RWPE2 (cell line): ENCODE data around the gene PRKG1.

Source experiments
- ATAC-seq: fragments of 200-7000 bp; cut with Tn5 transposase; 3 replicates; pipeline ENCODE4 v1.9.1; 2021; ENCODE audit warnings: low read depth
- DNase-seq: peaks from one replicate; pipeline ENCODE4 v3.0.0-alpha.2; 2020; ENCODE audit warnings: low spot score
- H3K27ac ChIP-seq: fragments of 450-650 bp; 2 replicates; pipeline ENCODE4 v1.5.1; 2017; ENCODE audit warnings: mild to moderate bottlenecking; ENCODE audit not compliant: poor library complexity, severe bottlenecking
- H3K27me3 ChIP-seq: fragments of 250-450 bp; sonication (Bioruptor Pico); 2 replicates; pipeline ENCODE4 v1.5.1; 2021; ENCODE audit warnings: mild to moderate bottlenecking, moderate library complexity; ENCODE audit not compliant: insufficient read depth, poor library complexity, severe bottlenecking
- H3K36me3 ChIP-seq: fragments of 250-450 bp; sonication (Bioruptor Pico); 2 replicates; pipeline ENCODE4 v1.5.1; 2020; ENCODE audit warnings: low read depth, mild to moderate bottlenecking, moderate library complexity
- H3K4me1 ChIP-seq: fragments of 250-450 bp; sonication (Bioruptor Pico); 2 replicates; pipeline ENCODE4 v1.5.1; 2021; ENCODE audit warnings: mild to moderate bottlenecking, moderate library complexity; ENCODE audit not compliant: insufficient read depth, poor library complexity, severe bottlenecking
- H3K4me3 ChIP-seq: fragments of 250-450 bp; sonication (Bioruptor Pico); 2 replicates; pipeline ENCODE4 v1.5.1; 2021; ENCODE audit warnings: mild to moderate bottlenecking, moderate library complexity; ENCODE audit not compliant: severe bottlenecking
- H3K9me3 ChIP-seq: fragments of 250-450 bp; sonication (Bioruptor Pico); 2 replicates; pipeline ENCODE4 v1.5.1; 2021; ENCODE audit warnings: mild to moderate bottlenecking, moderate library complexity; ENCODE audit not compliant: severe bottlenecking
- CTCF ChIP-seq: fragments of 450-650 bp; IDR thresholded peaks from one replicate; pipeline ENCODE4 v1.5.1; 2017; ENCODE audit warnings: mild to moderate bottlenecking, moderate library complexity; ENCODE audit not compliant: poor library complexity, severe bottlenecking

The PRKG1 gene

GRCh38 chr10:51319173-51319435 is 244.8 kb downstream of the PRKG1 start:
- Histone ChIP-seq H3K36me3 (no peaks in the 10 kb centered on the region), H3K4me3 (no peak overlapping the region), H3K27me3 (no peaks in the 10 kb centered on the region), H3K9me3 (no peaks in the 10 kb centered on the region), H3K27ac (no peak overlapping the region), H3K4me1 (no peaks in the 10 kb centered on the region)
- ATAC-seq, result no peak
- no peak for DNase-seq
- TF ChIP-seq CTCF, result no peak

- TF ChIP-seq CTCF, result no peak
- Histone ChIP-seq H3K36me3 (no peaks in the 10 kb centered on the region), H3K4me3 (no peak overlapping the region), H3K9me3 (no peaks in the 10 kb centered on the region), H3K4me1 (no peaks in the 10 kb centered on the region), H3K27me3 (no peaks in the 10 kb centered on the region), H3K27ac (no peak overlapping the region)
- ATAC-seq (no peak), DNase-seq (no peak)
These were observed 247.0 kb downstream of the PRKG1 start for GRCh38 chr10:51321300-51321699.

- no peak overlapping the region for H3K27ac ChIP-seq
- H3K4me3 ChIP-seq, result no peak overlapping the region
- no peak for TF ChIP-seq CTCF
- DNase-seq, result no peak
- no peaks in the 10 kb centered on the region for H3K36me3 ChIP-seq
- H3K27me3 ChIP-seq, result no peaks in the 10 kb centered on the region
- no peak for ATAC-seq
- no peaks in the 10 kb centered on the region for H3K9me3 ChIP-seq
- no peaks in the 10 kb centered on the region for H3K4me1 ChIP-seq
These were observed 247.7 kb downstream of the PRKG1 start for GRCh38 chr10:51321980-51322379.

GRCh38 chr10:51325649-51326048 is 251.4 kb downstream of the PRKG1 start:
- TF ChIP-seq CTCF, result no peak
- ATAC-seq (no peak), DNase-seq (no peak)

GRCh38 chr10:51326174-51326573 is 251.9 kb downstream of the PRKG1 start:
- TF ChIP-seq CTCF, result no peak
- DNase-seq, result no peak

More at GRCh38 chr10:51325649-51326048, 251.4 kb downstream of the PRKG1 start:
- H3K27ac ChIP-seq, result no peak overlapping the region
- no peaks in the 10 kb centered on the region for H3K9me3 ChIP-seq
- no peaks in the 10 kb centered on the region for H3K27me3 ChIP-seq
- H3K4me1 ChIP-seq, result no peaks in the 10 kb centered on the region
- H3K36me3 ChIP-seq, result no peaks in the 10 kb centered on the region
- no peak overlapping the region for H3K4me3 ChIP-seq

More at GRCh38 chr10:51326174-51326573, 251.9 kb downstream of the PRKG1 start:
- Histone ChIP-seq H3K4me1 (no peaks in the 10 kb centered on the region), H3K27me3 (no peaks in the 10 kb centered on the region), H3K27ac (no peak overlapping the region), H3K9me3 (no peaks in the 10 kb centered on the region), H3K4me3 (no peak overlapping the region), H3K36me3 (no peaks in the 10 kb centered on the region)
- ATAC-seq, result no peak
